Activated CD4-positive, CD25-positive, alpha-beta regulatory T cell treated with anti-CD3 and anti-CD28 coated beads, Interleukin-2, amount 50 U/mL, for 24 hours (primary cell): ENCODE results near the gene INTS6L.
"Not testable (repeated sequence)": the region's sequence is repeated elsewhere in the genome, so short reads cannot be mapped to it uniquely, and the experiment has no call there.

ENCODE experiments used
- ATAC-seq, 2 donors: fragments of 150-1000 bp; cut with Tn5 transposase; one replicate each; pipeline ENCODE4 v1.10.0; 2021; ENCODE audit warnings: mild to moderate bottlenecking in 1 of 2, moderate library complexity in 1 of 2

The INTS6L gene

DNA sequence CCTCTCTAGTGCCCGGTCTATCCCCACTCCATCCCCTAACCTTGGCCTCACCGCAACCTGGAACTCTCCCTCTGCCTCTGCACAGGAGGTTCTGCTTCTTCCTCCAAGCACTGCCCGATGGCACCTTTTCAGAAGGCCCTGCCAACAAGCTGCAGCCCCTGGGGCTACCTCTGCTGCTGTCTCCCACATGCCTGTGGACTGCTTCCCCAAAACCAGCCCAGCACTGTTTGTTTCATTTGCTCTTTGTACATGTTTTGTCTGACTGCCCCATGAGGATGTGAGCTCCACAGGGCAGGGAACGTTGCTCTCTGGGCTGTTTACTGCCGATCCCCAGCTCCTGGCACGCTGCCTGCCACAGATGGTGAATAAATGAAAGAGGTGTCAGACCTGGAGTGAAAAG is 85.4 kb downstream of the INTS6L start:
- no peak for ATAC-seq

DNA sequence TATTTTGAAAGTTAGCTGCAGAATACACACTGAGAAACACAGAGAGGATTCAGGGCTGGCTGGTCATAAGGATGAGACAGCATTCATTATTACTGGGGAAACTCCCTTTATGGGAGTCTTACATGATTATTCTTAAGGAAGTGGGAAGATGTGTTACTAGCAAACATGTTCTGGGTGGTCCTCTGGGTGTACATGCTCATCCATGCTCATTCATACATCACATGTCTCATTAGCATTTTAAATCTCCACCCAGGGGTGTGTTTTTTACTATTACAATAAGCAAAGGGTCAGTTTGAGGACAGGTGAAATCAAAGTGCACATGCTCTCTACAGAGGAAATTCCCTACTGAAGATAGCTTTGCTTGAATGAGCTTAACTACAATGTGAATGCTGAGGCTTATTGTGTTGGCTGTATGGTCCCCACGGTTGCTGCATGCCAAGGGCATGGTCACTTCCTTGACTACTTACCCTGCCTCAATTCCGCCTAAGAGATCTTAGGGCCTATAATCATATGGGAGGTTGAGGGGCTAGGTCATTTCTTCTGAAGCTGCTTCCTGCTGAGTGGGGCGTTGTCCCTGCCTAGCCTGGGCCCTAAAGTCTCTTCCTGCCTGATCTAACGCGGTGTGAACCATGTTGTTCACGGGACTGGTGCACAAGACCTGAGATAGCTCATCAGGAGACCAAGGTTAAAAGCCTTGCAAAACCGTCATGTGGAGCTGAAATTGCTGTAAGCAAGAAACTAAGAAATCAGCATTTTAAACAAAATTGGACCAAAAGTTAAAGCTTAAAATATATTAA is 104.1 kb downstream of the INTS6L start:
- not testable (repeated sequence) for ATAC-seq

DNA sequence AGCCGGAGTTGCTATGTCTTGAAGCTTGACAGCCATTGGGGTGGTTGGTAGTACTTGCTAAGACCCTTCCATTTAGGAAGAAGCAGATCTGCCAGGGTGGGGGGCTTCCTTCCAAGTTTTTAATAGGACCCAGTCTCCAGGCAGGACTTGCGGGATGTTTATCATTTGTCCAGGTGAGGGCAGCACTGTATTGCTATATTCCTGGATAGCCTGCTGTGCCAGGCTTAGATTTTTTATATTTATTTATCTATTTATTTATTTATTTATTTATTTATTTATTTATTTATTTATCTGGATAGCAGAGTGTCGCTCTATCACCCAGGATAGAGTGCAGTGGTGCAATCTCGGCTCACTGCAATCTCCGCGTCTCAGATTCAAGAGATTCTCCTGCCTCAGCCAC is 105.5 kb downstream of the INTS6L start:
- ATAC-seq, result no peak

DNA sequence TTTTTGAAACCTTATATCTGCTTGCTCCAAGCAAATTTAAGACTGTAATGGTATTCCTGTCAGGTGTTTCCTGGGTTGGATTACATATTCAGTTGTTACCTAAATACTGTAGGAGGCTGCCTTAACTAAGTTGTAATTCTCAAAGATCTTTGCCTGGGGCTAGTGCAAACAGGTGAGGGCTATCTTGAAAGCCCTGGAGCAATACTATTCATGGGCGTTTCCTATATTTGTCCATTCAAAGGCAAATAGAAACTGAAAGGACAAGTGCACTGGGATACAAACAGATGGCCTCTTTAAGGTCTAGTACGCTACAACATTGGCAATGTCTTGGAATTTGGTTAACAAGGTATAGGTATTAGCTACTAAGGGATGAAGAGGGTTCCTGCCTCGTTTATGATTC is 108.9 kb downstream of the INTS6L start:
- no peak for ATAC-seq
